HEK293 (cell line): Measurements from ENCODE around the gene DKKL1.

Source experiments
- CTCF ChIA-PET: fragments of 350-600 bp; formaldehyde crosslinking; extraction: SDS; loops from one replicate; lab custom pipeline; 2021; ENCODE audit warnings: antibody characterized with exemption; lab: Yijun Ruan, JAX
- POLR2A ChIA-PET: fragments of 300-600 bp; formaldehyde crosslinking; extraction: SDS; loops from one replicate; lab custom pipeline; 2020; ENCODE audit warnings: antibody characterized with exemption, inconsistent platforms; lab: Yijun Ruan, JAX
- H3K27ac ChIP-seq: fragments of 200-500 bp; sonication (Bioruptor generic); 2 replicates; pipeline ENCODE4 v1.5.1; 2014; ENCODE audit warnings: low read depth, low read length, control low read depth, inconsistent platforms; ENCODE audit errors: extremely low read depth
- H3K36me3 ChIP-seq, 2 experiments: fragments of 200-500 bp in 1 of 2; sonication (Bioruptor generic) in 1 of 2; 1 replicate in 1 of 2; 2 replicates in 1 of 2; pipeline ENCODE4 v1.5.1; 2014 to 2017; ENCODE audit warnings: inconsistent platforms in 2 of 2, low read length in 2 of 2; ENCODE audit not compliant: control insufficient read depth in 2 of 2, insufficient read depth in 1 of 2
- H3K4me1 ChIP-seq: fragments of 200-500 bp; sonication (Bioruptor generic); 2 replicates; pipeline ENCODE4 v1.5.1; 2014; ENCODE audit warnings: mild to moderate bottlenecking, low read length, inconsistent platforms; ENCODE audit not compliant: control insufficient read depth, insufficient read depth
- H3K4me3 ChIP-seq: 2 replicates; pipeline ENCODE4 v1.5.1; 2011; ENCODE audit warnings: low read depth, mild to moderate bottlenecking, control low read depth, low read length, moderate library complexity
- H3K9me3 ChIP-seq: fragments of 200-500 bp; sonication (Bioruptor generic); 2 replicates; pipeline ENCODE4 v1.5.1; 2014; ENCODE audit warnings: low read depth, low read length, inconsistent platforms; ENCODE audit not compliant: control insufficient read depth, insufficient read depth
- EGR2 ChIP-seq: fragments of 450-650 bp; formaldehyde crosslinking; IDR thresholded peaks from 2 replicates; pipeline ENCODE4 v1.5.1; 2016; ENCODE audit warnings: low read depth, missing biosample characterization, missing genetic modification characterization
- KLF1 ChIP-seq: fragments of 450-650 bp; formaldehyde crosslinking; IDR thresholded peaks from 2 replicates; pipeline ENCODE4 v1.5.1; 2016; ENCODE audit warnings: missing biosample characterization, missing genetic modification characterization
- KLF9 ChIP-seq: fragments of 450-650 bp; formaldehyde crosslinking; IDR thresholded peaks from 2 replicates; pipeline ENCODE4 v1.5.1; 2016; ENCODE audit warnings: missing biosample characterization, missing genetic modification characterization, low read depth
- OVOL3 ChIP-seq: fragments of 450-650 bp; formaldehyde crosslinking; IDR thresholded peaks from 2 replicates; pipeline ENCODE4 v1.5.1; 2016; ENCODE audit warnings: missing biosample characterization, missing genetic modification characterization
- PRDM6 ChIP-seq: fragments of 450-650 bp; formaldehyde crosslinking; IDR thresholded peaks from 2 replicates; pipeline ENCODE4 v1.5.1; 2017; ENCODE audit warnings: missing biosample characterization, missing genetic modification characterization
- SCRT1 ChIP-seq: fragments of 450-650 bp; formaldehyde crosslinking; IDR thresholded peaks from 2 replicates; pipeline ENCODE4 v1.5.1; 2016; ENCODE audit warnings: missing biosample characterization, missing genetic modification characterization, borderline replicate concordance
- SETDB1 ChIP-seq: IDR thresholded peaks from one replicate; pipeline ENCODE4 v1.6.1; 2017; ENCODE audit warnings: mild to moderate bottlenecking, low read length, moderate library complexity, mixed read lengths; ENCODE audit not compliant: insufficient read length
- TRIM28 ChIP-seq: IDR thresholded peaks from 2 replicates; pipeline ENCODE4 v1.6.1; 2011; ENCODE audit warnings: low read length, control low read depth, borderline replicate concordance
- WT1 ChIP-seq: fragments of 450-650 bp; formaldehyde crosslinking; IDR thresholded peaks from 2 replicates; pipeline ENCODE4 v1.5.1; 2016; ENCODE audit warnings: missing biosample characterization, missing genetic modification characterization
- ZBTB48 ChIP-seq: fragments of 450-650 bp; formaldehyde crosslinking; IDR thresholded peaks from 2 replicates; pipeline ENCODE4 v1.5.1; 2016; ENCODE audit warnings: missing biosample characterization, missing genetic modification characterization
- ZNF112 ChIP-seq: fragments of 450-650 bp; formaldehyde crosslinking; IDR thresholded peaks from 2 replicates; pipeline ENCODE4 v1.5.0; 2017; ENCODE audit warnings: missing biosample characterization, missing genetic modification characterization
- ZNF114 ChIP-seq: fragments of 450-650 bp; formaldehyde crosslinking; IDR thresholded peaks from 2 replicates; pipeline ENCODE4 v1.5.0; 2017; ENCODE audit warnings: missing biosample characterization, missing genetic modification characterization
- ZNF155 ChIP-seq: fragments of 450-650 bp; formaldehyde crosslinking; IDR thresholded peaks from 2 replicates; pipeline ENCODE4 v1.5.1; 2016; ENCODE audit warnings: missing biosample characterization, missing genetic modification characterization
- ZNF223 ChIP-seq: fragments of 450-650 bp; formaldehyde crosslinking; IDR thresholded peaks from 2 replicates; pipeline ENCODE4 v1.5.1; 2016; ENCODE audit warnings: missing biosample characterization, missing genetic modification characterization
- ZNF266 ChIP-seq: fragments of 450-650 bp; formaldehyde crosslinking; IDR thresholded peaks from 2 replicates; pipeline ENCODE4 v1.5.1; 2016; ENCODE audit warnings: missing biosample characterization, missing genetic modification characterization, low read depth
- ZNF335 ChIP-seq: fragments of 450-650 bp; formaldehyde crosslinking; conservative IDR thresholded peaks from 2 replicates; pipeline ENCODE4 v1.5.1; 2016; ENCODE audit warnings: missing biosample characterization, missing genetic modification characterization
- ZNF354C ChIP-seq: fragments of 450-650 bp; formaldehyde crosslinking; IDR thresholded peaks from 2 replicates; pipeline ENCODE4 v1.5.1; 2016; ENCODE audit warnings: missing biosample characterization, missing genetic modification characterization, low read depth, borderline replicate concordance
- ZNF366 ChIP-seq: fragments of 450-650 bp; formaldehyde crosslinking; conservative IDR thresholded peaks from 2 replicates; pipeline ENCODE4 v1.5.1; 2016; ENCODE audit warnings: missing biosample characterization, missing genetic modification characterization
- ZNF423 ChIP-seq: fragments of 450-650 bp; formaldehyde crosslinking; IDR thresholded peaks from 2 replicates; pipeline ENCODE4 v1.5.1; 2016; ENCODE audit warnings: missing biosample characterization, missing genetic modification characterization
- ZNF549 ChIP-seq: fragments of 450-650 bp; IDR thresholded peaks from 2 replicates; pipeline ENCODE4 v1.5.1; 2018; ENCODE audit warnings: missing biosample characterization, missing genetic modification characterization, mild to moderate bottlenecking, inconsistent platforms, moderate library complexity
- ZNF585B ChIP-seq: fragments of 450-650 bp; formaldehyde crosslinking; IDR thresholded peaks from 2 replicates; pipeline ENCODE4 v1.5.1; 2016; ENCODE audit warnings: missing biosample characterization, missing genetic modification characterization
- ZNF600 ChIP-seq: fragments of 450-650 bp; formaldehyde crosslinking; IDR thresholded peaks from 2 replicates; pipeline ENCODE4 v1.5.1; 2016; ENCODE audit warnings: missing biosample characterization, missing genetic modification characterization
- ZNF629 ChIP-seq: fragments of 450-650 bp; formaldehyde crosslinking; IDR thresholded peaks from 2 replicates; pipeline ENCODE4 v1.5.1; 2017; ENCODE audit warnings: missing biosample characterization, missing genetic modification characterization
- ZNF777 ChIP-seq: fragments of 450-650 bp; formaldehyde crosslinking; IDR thresholded peaks from 2 replicates; pipeline ENCODE4 v1.5.1; 2017; ENCODE audit warnings: missing biosample characterization, missing genetic modification characterization, borderline replicate concordance
- ZNF791 ChIP-seq: fragments of 450-650 bp; formaldehyde crosslinking; IDR thresholded peaks from 2 replicates; pipeline ENCODE4 v1.5.1; 2016; ENCODE audit warnings: missing biosample characterization, missing genetic modification characterization
- ZXDB ChIP-seq: fragments of 450-650 bp; formaldehyde crosslinking; IDR thresholded peaks from 2 replicates; pipeline ENCODE4 v1.5.1; 2016; ENCODE audit warnings: missing biosample characterization, missing genetic modification characterization

The DKKL1 gene

DNA sequence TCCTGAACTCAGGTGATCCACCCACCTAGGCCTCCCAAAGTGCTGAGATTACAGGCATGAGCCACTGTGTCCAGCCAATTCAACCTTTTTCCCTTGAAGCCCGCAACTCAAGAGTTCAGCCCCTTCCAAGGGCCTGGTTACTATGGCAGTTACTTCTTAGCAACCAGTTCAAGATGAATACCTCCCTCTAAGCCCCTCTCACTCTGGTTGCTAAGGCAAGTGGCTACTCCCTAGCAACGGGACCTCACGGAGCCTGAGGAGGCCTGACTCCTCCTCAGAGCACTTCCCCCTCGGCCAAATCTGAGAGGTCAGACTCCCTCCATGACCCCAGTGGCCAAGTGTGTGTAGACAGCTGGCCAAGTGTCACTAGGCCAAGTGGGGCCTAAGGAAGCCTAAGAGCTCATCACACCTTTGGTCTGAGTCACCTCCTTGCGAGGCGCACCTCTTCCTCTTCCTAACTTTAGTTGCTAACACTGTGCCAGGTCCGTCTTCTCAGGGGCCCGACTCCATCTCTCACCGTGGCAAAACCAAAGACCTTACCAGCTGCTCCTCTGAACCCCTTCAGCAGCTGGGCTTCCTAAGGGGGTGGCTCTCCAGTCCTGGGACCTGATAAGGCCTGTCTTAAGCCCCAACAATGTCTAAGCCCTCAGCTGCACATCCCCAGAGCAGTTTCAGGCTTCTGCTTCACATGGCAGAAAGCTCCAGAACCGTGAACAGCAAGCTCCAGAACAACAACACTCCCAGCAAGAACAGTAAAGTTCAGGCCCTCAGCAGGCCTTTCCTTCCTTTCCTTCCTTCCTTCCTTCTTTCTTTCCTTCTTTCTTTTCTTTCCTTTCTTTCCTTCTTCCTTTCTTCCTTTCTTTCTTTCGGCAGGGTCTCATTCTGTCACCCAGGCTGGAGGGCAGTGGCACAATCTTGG lies 18.9 kb upstream of the DKKL1 start:
- peaks cover 29 to 79% of the 10 kb centered on the region in 2 experiments for H3K36me3 ChIP-seq
- H3K27ac ChIP-seq, result no peak overlapping the region
- ChIA-PET CTCF (interaction anchor here (0.9 to 1.2 kb wide), 2 partner anchors 44 to 77 kb away, joined by 3 to 10 read pairs; no protein-coding TSS in a partner anchor), POLR2A (no interaction called here)
- H3K9me3 ChIP-seq, result no peaks in the 10 kb centered on the region
- H3K4me1 ChIP-seq, result peaks cover 7% of the 10 kb centered on the region; the same call in 1 of the 2 replicates
- TF ChIP-seq WT1 (tag by site-specific recombination) (0 out of 2 replicates have a peak, but pooled peaks have one; percentile 16), TRIM28 (no peak), ZNF366 (tag by site-specific recombination) (peak; percentile 77), SETDB1 (no peak), KLF9 (no peak), ZNF600 (peak; percentile 52; the same call in 1 of the 2 replicates)
- H3K4me3 ChIP-seq, result no peak overlapping the region

DNA sequence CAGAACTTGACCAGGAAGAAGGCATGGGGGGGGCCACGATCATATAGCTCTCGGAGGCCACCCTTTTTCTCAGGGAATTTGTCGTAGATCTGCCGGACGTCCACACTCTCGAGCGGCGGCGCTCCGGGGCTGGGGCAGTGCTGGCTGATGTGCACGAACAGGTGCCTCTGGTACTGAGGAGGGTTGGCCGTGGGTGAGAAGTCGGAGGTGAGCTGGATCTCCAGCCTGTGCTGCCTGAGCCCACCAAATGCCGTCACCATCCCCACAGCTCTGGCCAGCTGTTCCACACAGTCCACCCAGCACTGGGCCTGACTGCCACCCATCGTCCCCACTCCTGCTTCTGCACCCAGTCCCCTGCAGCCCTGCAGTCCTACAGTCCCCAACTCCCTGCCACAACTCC lies 16.5 kb upstream of the DKKL1 start:
- H3K27ac ChIP-seq, result no peak overlapping the region
- no peaks in the 10 kb centered on the region for H3K4me1 ChIP-seq
- no peaks in the 10 kb centered on the region for H3K9me3 ChIP-seq
- ChIA-PET CTCF (interaction anchor here (0.6 to 2.0 kb wide), 3 partner anchors 16 to 50 kb away, joined by 3 to 11 read pairs (median 3); no protein-coding TSS in a partner anchor), POLR2A (no interaction called here)
- H3K36me3 ChIP-seq, result peaks cover 48 to 82% of the 10 kb centered on the region in 2 experiments
- no peak overlapping the region for H3K4me3 ChIP-seq
- TF ChIP-seq ZNF155 (tag by site-specific recombination) (no peak), ZNF223 (no peak), ZNF114 (no peak), ZNF423 (tag by site-specific recombination) (no peak), ZBTB48 (tag by site-specific recombination) (no peak), EGR2 (no peak), SCRT1 (no peak), PRDM6 (tag by site-specific recombination) (no peak), ZNF791 (tag by site-specific recombination) (no peak), ZNF266 (tag by site-specific recombination) (no peak), KLF1 (tag by site-specific recombination) (no peak), ZNF549 (tag by site-specific recombination) (no peak), ZNF629 (tag by site-specific recombination) (no peak), ZNF354C (tag by site-specific recombination) (no peak), ZNF777 (no peak), ZNF335 (no peak), ZNF585B (tag by site-specific recombination) (no peak), ZXDB (no peak), ZNF112 (tag by site-specific recombination) (no peak), OVOL3 (tag by site-specific recombination) (no peak)
- TF ChIP-seq, all 188 proteins: peak for 0
